GM19043 (cell line): Measurements from ENCODE around the gene TNFRSF8.

Experiments used
- ATAC-seq: cut with Tn5 transposase; IDR thresholded peaks from one replicate; pipeline ENCODE4 v1.9.1; 2021; ENCODE audit warnings: low read depth; ENCODE audit not compliant: unreplicated experiment

The TNFRSF8 gene

GRCh38 chr1:12112711-12113161, 49.6 kb downstream of the TNFRSF8 start:
- ATAC-seq: no peak

- no peak for ATAC-seq
These were observed 50.6 kb downstream of the TNFRSF8 start for GRCh38 chr1:12113433-12114339.

GRCh38 chr1:12114340-12114683, 51.2 kb downstream of the TNFRSF8 start:
- no peak for ATAC-seq

- no peak for ATAC-seq
These were observed 51.8 kb downstream of the TNFRSF8 start for GRCh38 chr1:12114916-12115315.

GRCh38 chr1:12121212-12122003, 58.3 kb downstream of the TNFRSF8 start:
- no peak for ATAC-seq

- ATAC-seq: no peak
These were observed 60.1 kb downstream of the TNFRSF8 start for GRCh38 chr1:12123172-12123571.

GRCh38 chr1:12124693-12125421, 61.8 kb downstream of the TNFRSF8 start:
- ATAC-seq: no peak

- no peak for ATAC-seq
These were observed 62.6 kb downstream of the TNFRSF8 start for GRCh38 chr1:12125422-12126355.

- no peak for ATAC-seq
These were observed 63.7 kb downstream of the TNFRSF8 start for GRCh38 chr1:12126781-12127180.

- no peak for ATAC-seq
These were observed 64.2 kb downstream of the TNFRSF8 start for GRCh38 chr1:12127206-12127810.

- no peak for ATAC-seq
These were observed 65.0 kb downstream of the TNFRSF8 start for GRCh38 chr1:12128120-12128519.

- ATAC-seq: no peak
These were observed 66.5 kb downstream of the TNFRSF8 start for GRCh38 chr1:12129624-12130023.

GRCh38 chr1:12130466-12131130, 67.5 kb downstream of the TNFRSF8 start:
- ATAC-seq: no peak

- ATAC-seq: no peak
These were observed 69.0 kb downstream of the TNFRSF8 start for GRCh38 chr1:12132078-12132477.

GRCh38 chr1:12134716-12135115, 71.6 kb downstream of the TNFRSF8 start:
- no peak for ATAC-seq

- no peak for ATAC-seq
These were observed 72.5 kb downstream of the TNFRSF8 start for GRCh38 chr1:12135612-12136011.

GRCh38 chr1:12136916-12137610, 74.0 kb downstream of the TNFRSF8 start:
- no peak for ATAC-seq
